AG10803 (cell line): ENCODE data around the gene C11orf52.

Experiments
- DNase-seq: peaks from one replicate; pipeline ENCODE4 v3.0.0; 2010; ENCODE audit warnings: low read depth
- H3K4me3 ChIP-seq: 2 replicates; pipeline ENCODE4 v1.5.1; 2011; ENCODE audit warnings: mild to moderate bottlenecking, low read length, control low read depth
- CTCF ChIP-seq: conservative IDR thresholded peaks from 2 replicates; pipeline ENCODE4 v1.5.1; 2011; ENCODE audit warnings: mild to moderate bottlenecking, low read length, control low read depth, inconsistent platforms

Gene C11orf52

GRCh38 chr11:111975076-111975806, 56.5 kb downstream of the C11orf52 start:
- H3K4me3 ChIP-seq: no peak overlapping the region
- no peak for DNase-seq
- 0 out of 2 replicates have a peak, but pooled peaks have one; percentile 19 for TF ChIP-seq CTCF

- DNase-seq: no peak
- TF ChIP-seq CTCF: no peak
- peak overlapping the region; percentile 87 for H3K4me3 ChIP-seq
Measured at GRCh38 chr11:111976119-111976766, 57.5 kb downstream of the C11orf52 start.
